ENCODE measurements around the gene RTEL1.
"Not testable (repeated sequence)": the region's sequence is repeated elsewhere in the genome, so short reads cannot be mapped to it uniquely, and the experiment has no call there.

Gene RTEL1

GRCh38 chr20:63628246-63628975, 29.7 kb upstream of the RTEL1 start:
- DNase-seq (ENCODE audit: low read depth) = no peak

- not testable (repeated sequence) for DNase-seq (ENCODE audit: low read depth)
Observed at GRCh38 chr20:63630956-63631355, 27.2 kb upstream of the RTEL1 start.

GRCh38 chr20:63631426-63631825, 26.7 kb upstream of the RTEL1 start:
- DNase-seq (ENCODE audit: low read depth) = not testable (repeated sequence)

GRCh38 chr20:63633732-63634131, 24.4 kb upstream of the RTEL1 start:
- no peak for DNase-seq (ENCODE audit: low read depth)

GRCh38 chr20:63635431-63636141, 22.5 kb upstream of the RTEL1 start:
- peak; percentile 75 for DNase-seq (ENCODE audit: low read depth)

- DNase-seq (ENCODE audit: low read depth) = no peak
Observed at GRCh38 chr20:63636752-63637628, 21.1 kb upstream of the RTEL1 start.

- peak; percentile 68 for DNase-seq (ENCODE audit: low read depth)
Observed at GRCh38 chr20:63639093-63639975, 18.8 kb upstream of the RTEL1 start.

- DNase-seq (ENCODE audit: low read depth) = no peak
Observed at GRCh38 chr20:63640086-63640485, 18.0 kb upstream of the RTEL1 start.

GRCh38 chr20:63640686-63641085, 17.4 kb upstream of the RTEL1 start:
- DNase-seq (ENCODE audit: low read depth) = not testable (repeated sequence)

- peak; percentile 25 for DNase-seq (ENCODE audit: low read depth)
Observed at GRCh38 chr20:63641146-63641791, 16.8 kb upstream of the RTEL1 start.

GRCh38 chr20:63641792-63642523, 16.2 kb upstream of the RTEL1 start:
- peak; percentile 95 for DNase-seq (ENCODE audit: low read depth)

- no peak for DNase-seq (ENCODE audit: low read depth)
Observed at GRCh38 chr20:63642527-63643247, 15.4 kb upstream of the RTEL1 start.

GRCh38 chr20:63643499-63643898, 14.6 kb upstream of the RTEL1 start:
- DNase-seq (ENCODE audit: low read depth) = no peak

GRCh38 chr20:63643946-63644345, 14.2 kb upstream of the RTEL1 start:
- DNase-seq (ENCODE audit: low read depth) = no peak

- DNase-seq (ENCODE audit: low read depth) = no peak
Observed at GRCh38 chr20:63645218-63645617, 12.9 kb upstream of the RTEL1 start.

GRCh38 chr20:63648190-63648589, 9.9 kb upstream of the RTEL1 start:
- no peak for DNase-seq (ENCODE audit: low read depth)

- DNase-seq (ENCODE audit: low read depth) = no peak
Observed at GRCh38 chr20:63648895-63649589, 9.1 kb upstream of the RTEL1 start.

- DNase-seq (ENCODE audit: low read depth) = not testable (repeated sequence)
Observed at GRCh38 chr20:63650486-63650885, 7.6 kb upstream of the RTEL1 start.

- DNase-seq (ENCODE audit: low read depth) = peak; percentile 32
Observed at GRCh38 chr20:63651942-63652191, 6.2 kb upstream of the RTEL1 start.
